Vagina (tissue), 2 donors: ENCODE results near the gene SHC1. TPM values are rescaled to one million over a fixed set of nuclear protein-coding genes. Genes with fewer than 3 reads are reported as not detected.
"Not testable (repeated sequence)": the region's sequence is repeated elsewhere in the genome, so short reads cannot be mapped to it uniquely, and the experiment has no call there.

Experiments used
- DNase-seq, 2 donors: peaks; one replicate each; pipeline ENCODE4 v3.0.0-alpha.2; 2017; ENCODE audit errors: extremely low spot score in 2 of 2
- H3K27ac ChIP-seq: fragments of 200-600 bp; sonication (generic); one replicate; pipeline ENCODE4 v1.5.1; 2019
- H3K27me3 ChIP-seq: fragments of 200-600 bp; sonication (generic); one replicate; pipeline ENCODE4 v1.5.1; 2019
- H3K36me3 ChIP-seq, 2 donors: fragments of 200-600 bp; sonication (generic); one replicate each; pipeline ENCODE4 v1.5.1; 2017 to 2019
- H3K4me1 ChIP-seq: fragments of 200-600 bp; sonication (generic); one replicate; pipeline ENCODE4 v1.5.1; 2019
- H3K4me3 ChIP-seq, 2 donors: fragments of 200-600 bp; sonication (generic); 1 replicate in 1 of 2; 2 replicates in 1 of 2; pipeline ENCODE4 v1.5.1; 2016 to 2019
- H3K9me3 ChIP-seq: fragments of 200-600 bp; sonication (generic); one replicate; pipeline ENCODE4 v1.5.1; 2019
- CTCF ChIP-seq, 3 experiments: fragments of 450-650 bp in 2 of 3; fragments of 200-600 bp in 1 of 3; sonication (generic) in 1 of 3; IDR thresholded peaks; one replicate each; pipeline ENCODE4 v1.5.1; 2017 to 2019; ENCODE audit warnings: antibody characterized with exemption in 3 of 3, mild to moderate bottlenecking in 2 of 3, moderate library complexity in 2 of 3
- POLR2A ChIP-seq, 2 donors: fragments of 450-650 bp; IDR thresholded peaks; one replicate each; pipeline ENCODE4 v1.6.1; 2017; ENCODE audit warnings: antibody characterized with exemption in 2 of 2, mild to moderate bottlenecking in 2 of 2, moderate library complexity in 2 of 2
- POLR2AphosphoS5 ChIP-seq, 2 donors: sonication (generic); formaldehyde crosslinking; IDR thresholded peaks; one replicate each; pipeline ENCODE4 v1.9.0; 2017; ENCODE audit warnings: antibody characterized with exemption in 2 of 2, mild to moderate bottlenecking in 2 of 2, low read depth in 1 of 2; ENCODE audit not compliant: insufficient read depth in 1 of 2
- intact Hi-C: fragments of 100-400 bp; cut with DNase I; formaldehyde crosslinking; loops from one replicate; pipeline ENCODE4 v1.15.1; 2023
- total RNA-seq: library from RNA; depleted of rRNA; stranded (reverse); fragments of >200 nt; gene quantifications from one replicate; pipeline ENCODE4 v1.2.3, GENCODE V29; 2016

The SHC1 gene
- total RNA-seq, 1 donor from 2014 or later = 110 TPM

- DNase-seq, H3K9me3 ChIP-seq, H3K27me3 ChIP-seq, H3K4me3 ChIP-seq, H3K36me3 ChIP-seq, intact Hi-C loops, H3K27ac ChIP-seq: not testable (repeated sequence)
- peak in 1 of 2 donors; percentile 48 for TF ChIP-seq POLR2AphosphoS5 (IDR thresholded peaks at IDR 0.05; ENCODE audit: insufficient read depth in 1 of 2, low read depth in 1 of 2)
- H3K4me1 ChIP-seq = peaks cover 25% of the 10 kb centered on the region
These were observed 24.9 kb upstream of the SHC1 start for GRCh38 chr1:154995301-154995983.

- peaks cover 19% of the 10 kb centered on the region for H3K4me1 ChIP-seq
- no peak for TF ChIP-seq CTCF (IDR thresholded peaks at IDR 0.05)
- TF ChIP-seq POLR2AphosphoS5 (IDR thresholded peaks at IDR 0.05; ENCODE audit: insufficient read depth in 1 of 2, low read depth in 1 of 2) = no peak
- no peaks in the 10 kb centered on the region for H3K9me3 ChIP-seq
- no peak for DNase-seq
- no peak overlapping the region for H3K27ac ChIP-seq
- no peak overlapping the region for H3K4me3 ChIP-seq
- no peaks in the 10 kb centered on the region for H3K27me3 ChIP-seq
- peaks cover 0 to 9% of the 10 kb centered on the region in 2 donors for H3K36me3 ChIP-seq
- intact Hi-C loops = no loop called here
These were observed 24.0 kb upstream of the SHC1 start for GRCh38 chr1:154994591-154994990.

- Histone ChIP-seq H3K9me3 (no peaks in the 10 kb centered on the region), H3K36me3 (peaks cover 0 to 13% of the 10 kb centered on the region in 2 donors), H3K27me3 (no peaks in the 10 kb centered on the region), H3K4me1 (peaks cover 19% of the 10 kb centered on the region), H3K4me3 (no peak overlapping the region), H3K27ac (no peak overlapping the region)
- no peak for TF ChIP-seq POLR2AphosphoS5 (IDR thresholded peaks at IDR 0.05; ENCODE audit: insufficient read depth in 1 of 2, low read depth in 1 of 2)
- no peak for TF ChIP-seq CTCF (IDR thresholded peaks at IDR 0.05)
- no peak for TF ChIP-seq POLR2A (IDR thresholded peaks at IDR 0.05)
- no peak for DNase-seq
- intact Hi-C loops = no loop called here
These were observed 23.7 kb upstream of the SHC1 start for GRCh38 chr1:154994269-154994587.

GRCh38 chr1:154993572-154994268 is 23.2 kb upstream of the SHC1 start, which contains the start of gene LENEP:
Gene LENEP, plus strand, starts transcription at chr1:154993586. Its CDS starts 22 bp downstream, at chr1:154993608.
- intact Hi-C loops = no loop called here
- Histone ChIP-seq H3K27ac (no peak within 1 kb of the TSS), H3K4me1 (peaks cover 15% of the 10 kb centered on the region), H3K27me3 (no peaks in the 10 kb centered on the region), H3K9me3 (no peaks in the 10 kb centered on the region), H3K36me3 (peaks cover 0 to 13% of the 10 kb centered on the region in 2 donors), H3K4me3 (no peak within 1 kb of the TSS)
- TF ChIP-seq POLR2A (IDR thresholded peaks at IDR 0.05) (no peak), CTCF (IDR thresholded peaks at IDR 0.05) (no peak), POLR2AphosphoS5 (IDR thresholded peaks at IDR 0.05; ENCODE audit: insufficient read depth in 1 of 2, low read depth in 1 of 2) (no peak)
- no peak for DNase-seq

GRCh38 chr1:154992721-154993571 is 22.4 kb upstream of the SHC1 start:
- DNase-seq = no peak
- Histone ChIP-seq H3K27ac (no peak overlapping the region), H3K4me1 (peaks cover 8% of the 10 kb centered on the region), H3K4me3 (no peak overlapping the region), H3K36me3 (peaks cover 0 to 17% of the 10 kb centered on the region in 2 donors), H3K9me3 (no peaks in the 10 kb centered on the region), H3K27me3 (no peaks in the 10 kb centered on the region)
- TF ChIP-seq POLR2AphosphoS5 (IDR thresholded peaks at IDR 0.05; ENCODE audit: insufficient read depth in 1 of 2, low read depth in 1 of 2) (no peak), CTCF (IDR thresholded peaks at IDR 0.05) (no peak)
- intact Hi-C loops = no loop called here
